ENCODE measurements around the gene CABYR. TPM values are rescaled to one million over a fixed set of nuclear protein-coding genes. Genes with fewer than 3 reads are reported as not detected.

Gene CABYR
- 0.22 and 1.0 TPM in 2 replicates for total RNA-seq

GRCh38 chr18:24138789-24139616 lies at the start of gene CABYR:
TSS of gene CABYR (plus strand) at chr18:24139062. CDS start at chr18:24143115, 4,053 bp downstream.

Other genes with a start within 250 kb of the CABYR start
- gene TTC39C, start 124.3 kb upstream of the CABYR start, total RNA-seq: 0.65 and 1.8 TPM in 2 replicates